GM06990 (cell line): Measurements from ENCODE around the gene APP.

Experiments
- DNase-seq: peaks from one replicate; pipeline ENCODE4 v3.0.0-alpha.2; 2011; ENCODE audit not compliant: insufficient read length; ENCODE audit errors: extremely low read depth
- H3K27me3 ChIP-seq: replicated peaks from 2 replicates; pipeline ENCODE4 v1.6.0; 2011; ENCODE audit warnings: low read length; ENCODE audit not compliant: control insufficient read depth, insufficient read depth
- H3K36me3 ChIP-seq: 2 replicates; pipeline ENCODE4 v1.5.1; 2011; ENCODE audit warnings: low read length; ENCODE audit not compliant: control insufficient read depth, insufficient read depth
- H3K4me3 ChIP-seq: replicated peaks from 2 replicates; pipeline ENCODE4 v1.5.1; 2011; ENCODE audit warnings: low read depth, mild to moderate bottlenecking, control low read depth, low read length
- TF ChIP-seq, protein P1 (sequence below): IDR thresholded peaks from 2 replicates; pipeline ENCODE4 v1.5.1; 2011; ENCODE audit warnings: low read length, control low read depth, mild to moderate bottlenecking, inconsistent platforms; ENCODE audit not compliant: insufficient read depth, poor library complexity, severe bottlenecking

APP gene

DNA sequence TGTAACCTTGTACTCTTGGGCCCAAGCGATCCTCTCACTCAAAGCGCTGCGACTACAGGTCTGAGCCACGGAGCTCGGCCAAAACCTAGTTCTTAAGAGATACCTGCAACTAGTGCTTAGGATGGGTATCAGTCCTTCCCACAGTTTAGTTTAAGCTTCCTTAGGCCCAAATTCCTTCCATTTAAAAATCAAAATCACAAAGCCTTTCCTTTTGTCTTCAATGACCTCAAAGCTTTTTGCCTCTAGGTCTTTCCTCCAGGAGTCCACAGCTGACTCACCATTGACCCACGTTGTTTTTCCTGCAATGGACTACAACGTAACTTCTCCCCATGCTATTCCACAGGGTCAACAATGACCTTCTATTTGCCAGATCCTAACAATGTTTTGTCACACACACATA, 64.0 kb downstream of the APP start:
- Histone ChIP-seq H3K27me3 (no peaks in the 10 kb centered on the region), H3K36me3 (no peaks in the 10 kb centered on the region), H3K4me3 (no peak overlapping the region)
- TF ChIP-seq, protein P1, sequence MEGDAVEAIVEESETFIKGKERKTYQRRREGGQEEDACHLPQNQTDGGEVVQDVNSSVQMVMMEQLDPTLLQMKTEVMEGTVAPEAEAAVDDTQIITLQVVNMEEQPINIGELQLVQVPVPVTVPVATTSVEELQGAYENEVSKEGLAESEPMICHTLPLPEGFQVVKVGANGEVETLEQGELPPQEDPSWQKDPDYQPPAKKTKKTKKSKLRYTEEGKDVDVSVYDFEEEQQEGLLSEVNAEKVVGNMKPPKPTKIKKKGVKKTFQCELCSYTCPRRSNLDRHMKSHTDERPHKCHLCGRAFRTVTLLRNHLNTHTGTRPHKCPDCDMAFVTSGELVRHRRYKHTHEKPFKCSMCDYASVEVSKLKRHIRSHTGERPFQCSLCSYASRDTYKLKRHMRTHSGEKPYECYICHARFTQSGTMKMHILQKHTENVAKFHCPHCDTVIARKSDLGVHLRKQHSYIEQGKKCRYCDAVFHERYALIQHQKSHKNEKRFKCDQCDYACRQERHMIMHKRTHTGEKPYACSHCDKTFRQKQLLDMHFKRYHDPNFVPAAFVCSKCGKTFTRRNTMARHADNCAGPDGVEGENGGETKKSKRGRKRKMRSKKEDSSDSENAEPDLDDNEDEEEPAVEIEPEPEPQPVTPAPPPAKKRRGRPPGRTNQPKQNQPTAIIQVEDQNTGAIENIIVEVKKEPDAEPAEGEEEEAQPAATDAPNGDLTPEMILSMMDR, result no peak
- no peak for DNase-seq

DNA sequence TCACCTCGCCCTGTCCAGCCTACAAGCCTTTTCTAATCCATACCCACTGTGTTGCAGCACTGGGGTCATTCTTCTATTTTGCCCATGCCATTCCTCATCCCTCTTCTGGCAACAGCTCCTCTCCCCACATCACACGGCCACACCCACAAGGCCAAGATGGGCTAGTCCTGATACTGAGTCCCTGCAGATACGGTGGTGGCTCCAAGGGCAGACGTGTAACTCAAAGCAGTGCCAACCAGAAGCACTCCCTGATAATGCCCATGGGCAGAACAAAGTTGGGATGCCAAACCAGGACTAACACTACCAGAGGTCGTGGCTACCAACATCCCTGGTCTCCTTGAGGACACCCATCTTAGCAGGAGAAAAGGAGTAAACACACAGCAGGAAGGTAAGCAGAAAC, 64.8 kb downstream of the APP start:
- no peaks in the 10 kb centered on the region for H3K27me3 ChIP-seq
- no peaks in the 10 kb centered on the region for H3K36me3 ChIP-seq
- no peak for DNase-seq
- TF ChIP-seq, protein P1, result no peak
- H3K4me3 ChIP-seq, result no peak overlapping the region

DNA sequence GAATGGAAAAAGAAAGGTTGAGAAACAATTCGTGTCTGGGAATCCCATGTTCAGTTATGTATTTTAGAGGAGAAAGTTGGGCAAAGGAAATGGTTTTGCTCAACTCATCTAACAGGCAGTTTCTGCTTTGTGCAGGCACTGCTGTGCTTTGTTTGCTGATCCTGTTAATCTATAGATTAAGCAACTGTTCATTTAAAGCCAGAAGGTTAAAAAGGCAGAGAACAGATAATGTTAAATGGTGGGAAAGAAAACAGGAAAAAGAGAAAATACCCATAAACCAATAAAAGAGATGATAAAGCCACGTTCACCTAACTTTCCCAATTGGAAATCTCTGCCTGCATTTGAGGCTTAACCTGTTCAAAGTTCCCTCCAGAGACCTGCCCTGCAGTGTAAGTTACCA, 70.0 kb downstream of the APP start:
- no peaks in the 10 kb centered on the region for H3K27me3 ChIP-seq
- no peak overlapping the region for H3K4me3 ChIP-seq
- no peak for DNase-seq
- no peaks in the 10 kb centered on the region for H3K36me3 ChIP-seq
- TF ChIP-seq, protein P1, result no peak

DNA sequence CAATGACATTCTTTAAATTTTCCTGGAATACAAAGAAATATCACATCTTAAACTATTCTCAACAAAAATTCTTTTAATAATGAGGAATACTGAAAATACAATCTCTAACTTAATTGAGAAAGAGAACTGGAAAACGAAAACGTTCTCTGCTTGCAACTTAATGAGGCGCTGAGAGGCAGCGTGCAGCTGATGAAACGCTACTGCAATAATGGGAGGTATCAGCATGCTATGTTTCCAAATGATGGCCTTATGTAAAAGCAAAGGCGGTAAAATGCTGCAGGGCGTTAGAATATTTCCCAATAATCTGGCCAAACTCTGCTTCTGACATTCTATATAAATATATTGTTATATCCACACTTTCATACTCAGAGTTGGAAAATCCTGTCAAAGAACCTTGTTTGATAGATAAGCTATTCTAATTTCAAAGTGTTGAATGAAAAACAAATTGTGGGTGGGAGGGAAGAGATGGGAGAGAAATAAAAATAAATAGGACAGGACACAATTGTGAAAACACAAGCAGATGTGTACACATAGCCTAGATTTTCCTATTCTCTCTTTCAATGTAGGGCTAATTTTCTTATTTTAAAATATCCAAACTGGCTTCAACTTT, 70.9 kb downstream of the APP start:
- Histone ChIP-seq H3K36me3 (no peaks in the 10 kb centered on the region), H3K4me3 (no peak overlapping the region), H3K27me3 (no peaks in the 10 kb centered on the region)
- TF ChIP-seq, protein P1, result no peak
- DNase-seq, result no peak

DNA sequence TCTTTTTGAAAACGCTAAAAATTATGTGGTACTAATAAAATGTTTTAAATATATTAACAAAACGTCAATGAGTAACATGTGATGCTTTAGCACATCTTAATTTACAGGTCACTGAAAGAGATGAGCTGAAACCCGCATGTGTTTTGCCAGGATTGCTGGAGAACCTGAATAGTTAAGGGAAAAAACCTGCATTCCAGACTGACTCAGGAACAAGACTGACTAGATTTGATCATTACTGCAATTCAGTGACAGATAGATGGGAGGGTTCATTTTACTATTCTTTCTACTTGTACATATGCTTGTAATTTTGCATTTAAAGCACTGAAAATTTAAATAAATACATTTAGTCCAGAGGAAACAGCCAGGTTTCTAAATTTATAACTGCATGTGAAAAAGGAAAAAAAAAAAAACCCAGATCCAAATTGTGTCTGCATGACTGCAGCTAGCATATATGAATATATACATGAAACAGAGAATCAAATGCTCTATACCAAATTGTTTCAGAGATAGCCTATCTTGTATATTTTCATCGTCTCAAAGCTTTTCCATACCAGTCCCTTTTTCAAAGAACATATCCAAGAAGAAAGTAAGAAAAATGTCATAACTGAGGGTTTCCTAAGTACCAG, 71.7 kb downstream of the APP start:
- Histone ChIP-seq H3K4me3 (no peak overlapping the region), H3K36me3 (no peaks in the 10 kb centered on the region), H3K27me3 (no peaks in the 10 kb centered on the region)
- DNase-seq, result no peak
- TF ChIP-seq, protein P1, result no peak
